H1 (cell line): Measurements from ENCODE around the gene EPG5.

Experiments used
- BRCA1 ChIP-seq: IDR thresholded peaks from 2 replicates; pipeline ENCODE4 v1.6.1; 2012; ENCODE audit warnings: low read depth, low read length, improper control_type of control experiment
- EP300 ChIP-seq, 2 experiments: IDR thresholded peaks; 1 replicate in 1 of 2; 2 replicates in 1 of 2; pipeline ENCODE4 v1.6.1; 2011 to 2012; ENCODE audit warnings: low read depth in 2 of 2, low read length in 2 of 2, mild to moderate bottlenecking in 2 of 2, borderline replicate concordance in 1 of 2, inconsistent platforms in 1 of 2, moderate library complexity in 1 of 2
- POLR2A ChIP-seq, 2 experiments: IDR thresholded peaks; 1 replicate in 1 of 2; 2 replicates in 1 of 2; pipeline ENCODE4 v1.6.1; 2011; ENCODE audit warnings: low read depth in 2 of 2, low read length in 2 of 2, mild to moderate bottlenecking in 2 of 2; ENCODE audit errors: control extremely low read depth in 1 of 2
- TF ChIP-seq, protein P1 (sequence below), 3 experiments: IDR thresholded peaks; 1 replicate in 2 of 3; 2 replicates in 1 of 3; pipeline versions ENCODE4 v1.5.1 to v1.6.1; 2011; ENCODE audit warnings: low read length in 3 of 3, mild to moderate bottlenecking in 3 of 3, inconsistent platforms in 2 of 3, low read depth in 1 of 3, moderate library complexity in 1 of 3; ENCODE audit not compliant: insufficient read depth in 1 of 3; ENCODE audit errors: control extremely low read depth in 1 of 3
- TF ChIP-seq, protein P2 (sequence below): IDR thresholded peaks from 2 replicates; pipeline ENCODE4 v1.6.1; 2012; ENCODE audit warnings: inconsistent platforms

- TF ChIP-seq, protein P1, sequence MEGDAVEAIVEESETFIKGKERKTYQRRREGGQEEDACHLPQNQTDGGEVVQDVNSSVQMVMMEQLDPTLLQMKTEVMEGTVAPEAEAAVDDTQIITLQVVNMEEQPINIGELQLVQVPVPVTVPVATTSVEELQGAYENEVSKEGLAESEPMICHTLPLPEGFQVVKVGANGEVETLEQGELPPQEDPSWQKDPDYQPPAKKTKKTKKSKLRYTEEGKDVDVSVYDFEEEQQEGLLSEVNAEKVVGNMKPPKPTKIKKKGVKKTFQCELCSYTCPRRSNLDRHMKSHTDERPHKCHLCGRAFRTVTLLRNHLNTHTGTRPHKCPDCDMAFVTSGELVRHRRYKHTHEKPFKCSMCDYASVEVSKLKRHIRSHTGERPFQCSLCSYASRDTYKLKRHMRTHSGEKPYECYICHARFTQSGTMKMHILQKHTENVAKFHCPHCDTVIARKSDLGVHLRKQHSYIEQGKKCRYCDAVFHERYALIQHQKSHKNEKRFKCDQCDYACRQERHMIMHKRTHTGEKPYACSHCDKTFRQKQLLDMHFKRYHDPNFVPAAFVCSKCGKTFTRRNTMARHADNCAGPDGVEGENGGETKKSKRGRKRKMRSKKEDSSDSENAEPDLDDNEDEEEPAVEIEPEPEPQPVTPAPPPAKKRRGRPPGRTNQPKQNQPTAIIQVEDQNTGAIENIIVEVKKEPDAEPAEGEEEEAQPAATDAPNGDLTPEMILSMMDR (IDR thresholded peaks at IDR 0.05; ENCODE audit: control extremely low read depth in 1 of 3, insufficient read depth in 1 of 3, low read depth in 1 of 3, low read length in 3 of 3) = no peak
- TF ChIP-seq EP300 (IDR thresholded peaks at IDR 0.05; ENCODE audit: borderline replicate concordance in 1 of 2, low read depth in 2 of 2, low read length in 2 of 2) (no peak), BRCA1 (no peak), POLR2A (IDR thresholded peaks at IDR 0.05; ENCODE audit: control extremely low read depth in 1 of 2, low read depth in 2 of 2, low read length in 2 of 2) (no peak)
- TF ChIP-seq, protein P2, sequence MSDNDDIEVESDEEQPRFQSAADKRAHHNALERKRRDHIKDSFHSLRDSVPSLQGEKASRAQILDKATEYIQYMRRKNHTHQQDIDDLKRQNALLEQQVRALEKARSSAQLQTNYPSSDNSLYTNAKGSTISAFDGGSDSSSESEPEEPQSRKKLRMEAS = no peak
These were observed 136.2 kb downstream of the EPG5 start for GRCh38 chr18:45830917-45831316.
